Psoas muscle (tissue), 8 donors: ENCODE results near the gene DNAI1. TPM values are rescaled to one million over a fixed set of nuclear protein-coding genes. Genes with fewer than 3 reads are reported as not detected.

Experiments
- ATAC-seq, 4 donors: fragments of 200-7000 bp; cut with Tn5 transposase; one replicate each; pipeline ENCODE4 v1.9.1; 2020; ENCODE audit warnings: moderate library complexity in 3 of 4, mild to moderate bottlenecking in 2 of 4
- DNase-seq, 2 donors: peaks; one replicate each; pipeline ENCODE4 v3.0.0-alpha.2; 2020
- H3K27ac ChIP-seq: fragments of 200-600 bp; one replicate; pipeline ENCODE4 v1.8.0; 2022
- H3K27me3 ChIP-seq, 3 donors: fragments of 200-600 bp in 1 of 3; one replicate each; pipeline versions ENCODE4 v1.6.1 to v1.8.0; 2013 to 2022; ENCODE audit warnings: low read length in 2 of 3, mild to moderate bottlenecking in 2 of 3, moderate library complexity in 1 of 3; ENCODE audit not compliant: insufficient read depth in 3 of 3
- H3K36me3 ChIP-seq, 2 donors: fragments of 200-600 bp in 1 of 2; one replicate each; pipeline versions ENCODE4 v1.6.1 to v1.8.0; 2013 to 2022; ENCODE audit warnings: low read depth in 1 of 2, mild to moderate bottlenecking in 1 of 2, moderate library complexity in 1 of 2; ENCODE audit not compliant: insufficient read depth in 1 of 2
- H3K4me1 ChIP-seq: fragments of 200-600 bp; one replicate; pipeline ENCODE4 v1.8.0; 2022
- H3K4me3 ChIP-seq: fragments of 200-600 bp; one replicate; pipeline ENCODE4 v1.8.0; 2022; ENCODE audit warnings: mild to moderate bottlenecking
- H3K9me3 ChIP-seq: fragments of 200-600 bp; one replicate; pipeline ENCODE4 v1.8.0; 2022
- WGBS, 3 donors: extraction: QIAGEN DNeasy Blood & Tissue Kit; methylation state at CpG; one replicate each; pipeline versions ENCODE4 v1.1.6 to v1.1.7; 2013; 5-methylcytosine and 5-hydroxymethylcytosine counted together
- intact Hi-C, 2 donors: fragments of 100-400 bp; cut with DNase I; formaldehyde crosslinking; loops; one replicate each; pipeline versions ENCODE4 v1.11.0 to v1.14.2; 2022
- polyA plus RNA-seq, 3 donors: library from polyadenylated mRNA; stranded (reverse); fragments of 200-250 nt; gene quantifications; one replicate each; pipeline ENCODE4 v1.2.3, GENCODE V29; 2013
- total RNA-seq, 4 donors: library from RNA; stranded (reverse); fragmentation: NEBNext Ultra II Directional in 2 of 4; extraction: Animal tissue kit (Norgen Biotek cat#: 25700) in 2 of 4; gene quantifications; one replicate each; pipeline versions ENCODE4 v1.2.1 to v1.2.4, GENCODE V29; 2021 to 2023
- TF ChIP-seq, protein P1 (sequence below): fragments of 200-600 bp; IDR thresholded peaks from one replicate; pipeline ENCODE4 v1.8.0; 2022; ENCODE audit warnings: antibody characterized with exemption
- donor health status: healthy with polysubstance abuse.
- donor health status: DM: no; HTN: no; CAD: no; lungs with moderate emphysema.
- donor health status: Bipolar disorder and iron deficiency.
- donor health status: healthy.
- donor health status: DM: yes; HTN: yes; CAD: no.
- donor health status: DM: no; HTN: no; CAD: no.
- donor health status: DM: no; HTN: no; CAD: no.
- donor health status: DM: yes; HTN: yes; CAD: no.

The DNAI1 gene
- total and polyA plus RNA-seq, 7 donors, result 0.04 to 0.70 (median 0.27) TPM; not detected in 3

DNA sequence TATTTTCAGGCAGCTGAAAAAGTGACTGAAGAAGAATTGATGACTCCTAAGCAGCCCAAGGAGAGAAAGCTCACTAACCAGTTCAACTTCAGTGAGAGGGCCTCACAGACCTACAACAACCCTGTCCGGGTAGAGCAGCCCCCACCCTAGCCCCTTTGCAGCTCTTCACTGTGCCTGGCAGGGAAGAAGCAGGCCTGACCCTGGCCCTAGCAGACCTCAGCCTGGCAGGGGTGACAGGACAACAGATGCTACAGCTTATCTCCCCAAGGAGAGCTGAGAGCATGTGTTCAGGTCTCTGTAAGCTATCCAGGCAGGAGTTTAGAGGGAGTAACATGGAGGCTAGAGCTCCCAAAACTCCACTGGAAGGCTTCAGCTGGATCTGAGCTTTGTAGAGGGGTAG lies 31.8 kb downstream of the DNAI1 start:
- TF ChIP-seq, protein P1, sequence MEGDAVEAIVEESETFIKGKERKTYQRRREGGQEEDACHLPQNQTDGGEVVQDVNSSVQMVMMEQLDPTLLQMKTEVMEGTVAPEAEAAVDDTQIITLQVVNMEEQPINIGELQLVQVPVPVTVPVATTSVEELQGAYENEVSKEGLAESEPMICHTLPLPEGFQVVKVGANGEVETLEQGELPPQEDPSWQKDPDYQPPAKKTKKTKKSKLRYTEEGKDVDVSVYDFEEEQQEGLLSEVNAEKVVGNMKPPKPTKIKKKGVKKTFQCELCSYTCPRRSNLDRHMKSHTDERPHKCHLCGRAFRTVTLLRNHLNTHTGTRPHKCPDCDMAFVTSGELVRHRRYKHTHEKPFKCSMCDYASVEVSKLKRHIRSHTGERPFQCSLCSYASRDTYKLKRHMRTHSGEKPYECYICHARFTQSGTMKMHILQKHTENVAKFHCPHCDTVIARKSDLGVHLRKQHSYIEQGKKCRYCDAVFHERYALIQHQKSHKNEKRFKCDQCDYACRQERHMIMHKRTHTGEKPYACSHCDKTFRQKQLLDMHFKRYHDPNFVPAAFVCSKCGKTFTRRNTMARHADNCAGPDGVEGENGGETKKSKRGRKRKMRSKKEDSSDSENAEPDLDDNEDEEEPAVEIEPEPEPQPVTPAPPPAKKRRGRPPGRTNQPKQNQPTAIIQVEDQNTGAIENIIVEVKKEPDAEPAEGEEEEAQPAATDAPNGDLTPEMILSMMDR, result no peak
- WGBS, 3 donors, result 69 to 87% (median 77%) methylated on average over 1 of the region's 1 CpG
- ATAC-seq, result no peak

DNA sequence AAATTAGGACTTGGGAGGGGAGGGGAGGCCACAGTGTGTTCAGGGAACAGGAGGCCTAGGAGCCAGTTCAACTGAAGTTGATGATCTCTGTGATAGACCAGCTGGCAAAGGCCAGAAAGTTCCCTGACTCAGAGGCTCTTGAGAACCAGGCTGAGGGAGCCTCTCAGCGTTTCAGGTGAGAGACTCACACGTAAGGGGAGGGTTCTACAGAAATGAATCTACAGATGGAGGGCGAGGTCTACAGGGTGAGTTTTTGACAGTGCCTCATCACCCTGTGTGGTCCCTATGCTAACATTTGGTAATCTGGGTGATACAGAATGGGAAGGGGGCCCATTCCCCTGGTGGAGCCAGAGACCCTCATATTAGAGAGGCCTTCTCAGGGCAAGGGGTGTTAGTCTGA lies 32.2 kb downstream of the DNAI1 start:
- no peaks in the 10 kb centered on the region for H3K36me3 ChIP-seq
- TF ChIP-seq, protein P1, result no peak
- DNase-seq, result no peak
- no peak for ATAC-seq
- H3K9me3 ChIP-seq, result no peaks in the 10 kb centered on the region
- H3K4me3 ChIP-seq, result no peak overlapping the region
- H3K27ac ChIP-seq, result no peak overlapping the region
- no peaks in the 10 kb centered on the region for H3K27me3 ChIP-seq
- 60 to 67% (median 66%) methylated on average over 3 of the region's 3 CpGs for WGBS, 3 donors
- intact Hi-C loops, result no loop called here
- no peaks in the 10 kb centered on the region for H3K4me1 ChIP-seq

More for the DNA sequence above, 31.8 kb downstream of the DNAI1 start:
- intact Hi-C loops, result no loop called here
- Histone ChIP-seq H3K4me1 (no peaks in the 10 kb centered on the region), H3K9me3 (no peaks in the 10 kb centered on the region), H3K27me3 (no peaks in the 10 kb centered on the region), H3K36me3 (no peaks in the 10 kb centered on the region), H3K27ac (no peak overlapping the region), H3K4me3 (no peak overlapping the region)
- DNase-seq, result no peak

DNA sequence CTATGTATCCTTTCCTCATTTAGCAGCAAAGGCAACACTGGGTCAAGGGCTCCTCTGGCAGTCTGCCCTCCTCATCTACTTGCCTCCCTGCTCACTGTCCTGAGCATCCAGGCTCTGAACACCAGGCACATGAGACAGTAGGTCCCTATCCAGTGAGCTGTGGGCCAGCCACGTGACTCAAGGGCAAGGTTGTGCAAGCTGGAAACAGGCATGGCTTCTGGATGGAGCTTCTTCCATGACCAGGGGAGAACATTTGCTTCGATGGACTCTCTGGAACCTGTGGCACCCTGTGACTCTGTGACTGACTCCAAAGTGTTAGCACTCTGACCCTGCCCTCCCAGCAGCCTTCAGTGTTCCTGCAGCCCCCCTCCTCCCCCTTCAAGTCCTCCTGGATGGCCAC lies 33.0 kb downstream of the DNAI1 start:
- WGBS, 3 donors, result 46 to 56% (median 49%) methylated on average over 2 of the region's 2 CpGs
- Histone ChIP-seq H3K4me3 (no peak overlapping the region), H3K36me3 (no peaks in the 10 kb centered on the region), H3K27ac (no peak overlapping the region), H3K27me3 (no peaks in the 10 kb centered on the region), H3K9me3 (no peaks in the 10 kb centered on the region), H3K4me1 (no peaks in the 10 kb centered on the region)
- intact Hi-C loops, result no loop called here
- DNase-seq (no peak), ATAC-seq (no peak)
- TF ChIP-seq, protein P1, result no peak

DNA sequence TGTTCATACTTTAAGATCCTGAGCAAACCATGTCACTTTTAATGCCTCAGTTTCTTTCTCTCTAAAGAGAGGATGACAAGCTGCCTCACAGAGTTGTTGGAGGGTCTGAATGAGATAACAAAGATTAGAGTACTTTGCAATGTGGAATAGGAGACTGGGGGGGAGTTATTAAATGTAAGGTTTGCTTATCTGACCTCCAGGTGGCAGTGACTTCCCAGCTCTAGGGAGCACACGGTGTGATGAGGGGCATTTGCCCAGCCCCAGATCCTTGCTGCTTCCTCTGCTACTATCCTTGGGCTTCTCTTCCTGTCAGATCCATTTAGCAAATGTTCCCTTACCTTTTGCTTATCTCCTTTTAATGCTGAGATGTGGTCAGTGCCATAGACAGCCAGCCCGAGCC lies 33.4 kb downstream of the DNAI1 start:
- no peak overlapping the region for H3K4me3 ChIP-seq
- intact Hi-C loops, result no loop called here
- no peak for ATAC-seq
- WGBS, 3 donors, result 16 to 42% (median 37%) methylated on average over 2 of the region's 2 CpGs
- no peak for DNase-seq
- no peaks in the 10 kb centered on the region for H3K9me3 ChIP-seq
- H3K4me1 ChIP-seq, result no peaks in the 10 kb centered on the region
- H3K27me3 ChIP-seq, result no peaks in the 10 kb centered on the region
- H3K36me3 ChIP-seq, result no peaks in the 10 kb centered on the region
- no peak overlapping the region for H3K27ac ChIP-seq
- TF ChIP-seq, protein P1, result no peak

DNA sequence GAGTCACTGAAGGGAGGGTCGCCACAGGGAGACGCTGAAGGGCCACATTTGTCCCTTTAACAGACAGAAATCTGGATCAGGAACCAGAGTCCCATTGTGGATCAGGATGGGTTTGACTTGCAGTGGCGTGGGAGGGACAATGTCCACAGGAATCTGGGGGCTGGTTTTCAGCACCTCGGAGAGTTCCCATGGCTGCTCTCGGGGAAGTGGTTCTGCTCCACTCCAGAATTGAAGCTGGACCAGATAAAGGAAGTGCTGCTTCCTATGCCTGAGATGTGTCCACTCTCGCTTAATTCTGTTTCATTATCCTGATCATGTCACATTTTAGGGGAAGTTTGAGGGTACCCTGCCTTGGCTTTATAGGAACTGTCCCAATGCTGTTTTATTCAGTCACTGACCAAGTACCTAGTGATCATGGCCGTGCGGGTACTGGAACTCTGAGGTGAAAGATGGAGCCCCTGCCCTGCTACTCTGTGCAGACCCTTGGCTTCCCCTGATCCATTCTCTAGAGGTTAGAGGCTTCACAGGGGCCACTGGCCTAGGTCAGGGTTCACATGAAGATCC lies 35.4 kb downstream of the DNAI1 start:
- no peaks in the 10 kb centered on the region for H3K4me1 ChIP-seq
- intact Hi-C loops, result no loop called here
- no peak overlapping the region for H3K27ac ChIP-seq
- TF ChIP-seq, protein P1, result no peak
- H3K36me3 ChIP-seq, result no peaks in the 10 kb centered on the region
- DNase-seq, result peak; percentile 48 to 73
- WGBS, 3 donors, result 29 to 30% (median 30%) methylated on average over 8 of the region's 8 CpGs
- ATAC-seq, result peak; percentile 46 to 71 (median 62)
- no peaks in the 10 kb centered on the region for H3K9me3 ChIP-seq
- no peak overlapping the region for H3K4me3 ChIP-seq
- no peaks in the 10 kb centered on the region for H3K27me3 ChIP-seq
